NCI-H1417 treated with DMSO at 0.1 percent for 48 hours (cell line): Measurements from ENCODE around the gene RUNX1.
"Not testable (repeated sequence)": the region's sequence is repeated elsewhere in the genome, so short reads cannot be mapped to it uniquely, and the experiment has no call there.

Source experiments
- DNase-seq: peaks from one replicate; lab custom pipeline; 2025; lab: John Stamatoyannopoulos, UW

RUNX1 gene

GRCh38 chr21:35016517-35017188, 32.4 kb downstream of the RUNX1 start:
- no peak for DNase-seq

GRCh38 chr21:35016071-35016470, 33.0 kb downstream of the RUNX1 start:
- DNase-seq: no peak

GRCh38 chr21:35015435-35016024, 33.6 kb downstream of the RUNX1 start:
- no peak for DNase-seq

- no peak for DNase-seq
These were observed 34.6 kb downstream of the RUNX1 start for GRCh38 chr21:35014302-35015041.

GRCh38 chr21:35011681-35012080, 37.4 kb downstream of the RUNX1 start:
- no peak for DNase-seq

GRCh38 chr21:35010447-35010846, 38.7 kb downstream of the RUNX1 start:
- no peak for DNase-seq

GRCh38 chr21:35007348-35007747, 41.8 kb downstream of the RUNX1 start:
- DNase-seq: no peak

GRCh38 chr21:35006771-35007170, 42.3 kb downstream of the RUNX1 start:
- no peak for DNase-seq

GRCh38 chr21:35006248-35006647, 42.9 kb downstream of the RUNX1 start:
- DNase-seq: no peak

GRCh38 chr21:35005560-35006224, 43.4 kb downstream of the RUNX1 start:
- no peak for DNase-seq

- DNase-seq: no peak
These were observed 44.0 kb downstream of the RUNX1 start for GRCh38 chr21:35005077-35005476.

GRCh38 chr21:35004314-35004713, 44.8 kb downstream of the RUNX1 start:
- no peak for DNase-seq

- DNase-seq: no peak
These were observed 46.0 kb downstream of the RUNX1 start for GRCh38 chr21:35002879-35003722.

- DNase-seq: no peak
These were observed 49.6 kb downstream of the RUNX1 start for GRCh38 chr21:34999397-34999941.

- no peak for DNase-seq
These were observed 50.9 kb downstream of the RUNX1 start for GRCh38 chr21:34998176-34998575.

- DNase-seq: no peak
These were observed 51.8 kb downstream of the RUNX1 start for GRCh38 chr21:34997294-34997693.

- no peak for DNase-seq
These were observed 52.6 kb downstream of the RUNX1 start for GRCh38 chr21:34996304-34997101.

- DNase-seq: no peak
These were observed 53.2 kb downstream of the RUNX1 start for GRCh38 chr21:34995979-34996303.

GRCh38 chr21:34994766-34995631, 54.1 kb downstream of the RUNX1 start:
- no peak for DNase-seq

- DNase-seq: not testable (repeated sequence)
These were observed 55.6 kb downstream of the RUNX1 start for GRCh38 chr21:34993521-34993921.
